GM21367 (cell line): ENCODE results near the gene FAM13B.

Experiments
- ATAC-seq: cut with Tn5 transposase; IDR thresholded peaks from one replicate; pipeline ENCODE4 v1.9.1; 2021; ENCODE audit not compliant: unreplicated experiment

The FAM13B gene

DNA sequence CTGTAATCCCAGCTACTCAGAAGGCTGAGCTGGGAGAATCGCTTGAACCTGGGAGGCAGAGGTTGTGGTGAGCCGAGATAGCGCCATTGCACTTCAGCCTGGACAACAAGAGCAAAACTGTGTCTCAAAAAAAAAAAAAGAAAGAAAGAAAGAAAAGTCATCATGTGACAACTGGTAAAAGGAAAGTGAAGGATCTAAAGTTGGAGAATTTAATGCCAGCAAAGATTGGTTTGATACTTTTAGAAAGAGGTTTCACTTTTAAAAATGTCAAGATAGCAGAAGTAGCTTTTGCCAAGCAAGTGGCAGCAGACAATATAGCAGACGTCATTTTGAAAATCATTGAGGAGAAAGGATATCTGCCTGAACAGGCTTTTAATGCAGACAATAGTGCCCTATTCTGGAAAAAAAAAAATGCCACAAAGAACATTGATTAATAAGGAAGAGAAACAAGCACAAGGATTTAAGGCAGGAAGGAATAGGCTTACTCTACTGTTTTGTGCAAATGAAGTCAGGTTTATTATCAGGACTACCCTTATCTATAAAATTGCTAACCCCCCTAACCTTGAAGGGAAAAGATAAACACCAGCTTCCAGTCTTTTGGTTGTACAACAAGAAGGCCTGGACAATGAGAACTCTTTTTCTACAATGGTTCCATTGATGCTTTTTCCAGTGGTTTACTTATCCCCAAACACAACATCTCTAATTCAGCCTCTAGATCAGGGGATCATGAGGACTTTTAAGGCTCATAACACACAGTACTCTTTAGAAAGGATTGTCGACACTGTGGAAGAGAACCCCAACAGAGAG, 131.7 kb downstream of the FAM13B start:
- ATAC-seq: no peak

DNA sequence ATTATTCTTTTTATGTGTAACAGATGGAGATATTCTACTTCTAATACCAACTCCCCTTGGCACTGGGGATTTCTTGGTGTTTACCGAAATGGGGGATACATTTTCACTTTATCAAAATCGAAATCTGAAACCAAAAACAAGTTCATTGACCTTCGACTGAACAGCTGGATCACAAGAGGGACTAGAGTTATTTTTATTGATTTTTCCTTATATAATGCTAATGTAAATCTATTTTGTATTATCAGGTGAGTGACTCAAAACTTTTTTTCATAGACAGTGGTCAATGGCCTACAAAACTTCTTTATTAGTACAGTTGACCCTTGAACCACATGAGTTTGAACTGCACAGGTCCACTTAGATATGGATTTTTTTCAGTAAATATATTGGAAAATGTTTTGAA, 133.4 kb downstream of the FAM13B start:
- ATAC-seq: no peak

DNA sequence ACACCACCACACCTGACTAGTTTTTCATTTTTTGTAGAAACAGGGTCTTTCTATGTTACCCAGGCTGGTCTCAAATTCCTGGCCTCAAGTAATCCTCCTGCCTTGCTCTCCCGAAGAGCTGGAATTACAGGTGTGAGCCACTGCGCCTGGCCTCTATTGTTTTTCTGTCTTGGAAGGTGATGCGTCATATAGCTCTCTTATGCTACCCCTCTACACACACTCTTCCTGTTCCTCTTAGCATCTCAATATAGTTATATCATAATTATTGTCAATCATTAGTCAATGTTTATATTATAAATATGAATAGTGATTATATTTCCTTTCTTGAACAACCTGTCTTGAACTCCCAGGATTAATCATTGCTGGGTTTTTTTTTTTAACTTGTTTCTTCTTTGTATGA, 136.3 kb downstream of the FAM13B start:
- no peak for ATAC-seq

DNA sequence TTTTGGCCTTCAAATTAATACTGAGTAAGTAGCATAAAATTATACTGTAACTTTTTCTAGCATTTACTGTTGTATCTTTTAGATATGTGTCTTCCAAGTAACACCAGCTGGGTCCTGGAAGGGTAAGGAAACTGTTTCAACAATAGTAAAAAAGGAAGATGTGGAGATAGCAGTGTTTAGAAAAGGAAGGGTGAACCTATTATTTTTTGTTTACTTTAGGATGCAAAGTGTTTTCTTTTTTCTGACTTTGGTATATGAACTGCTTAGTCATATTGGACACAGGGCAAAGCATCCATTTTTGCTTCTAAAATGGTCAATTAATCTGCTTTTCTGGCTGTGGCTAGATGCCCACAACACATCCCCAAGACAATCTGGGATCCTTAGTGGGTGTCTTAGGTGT, 138.3 kb downstream of the FAM13B start:
- no peak for ATAC-seq

DNA sequence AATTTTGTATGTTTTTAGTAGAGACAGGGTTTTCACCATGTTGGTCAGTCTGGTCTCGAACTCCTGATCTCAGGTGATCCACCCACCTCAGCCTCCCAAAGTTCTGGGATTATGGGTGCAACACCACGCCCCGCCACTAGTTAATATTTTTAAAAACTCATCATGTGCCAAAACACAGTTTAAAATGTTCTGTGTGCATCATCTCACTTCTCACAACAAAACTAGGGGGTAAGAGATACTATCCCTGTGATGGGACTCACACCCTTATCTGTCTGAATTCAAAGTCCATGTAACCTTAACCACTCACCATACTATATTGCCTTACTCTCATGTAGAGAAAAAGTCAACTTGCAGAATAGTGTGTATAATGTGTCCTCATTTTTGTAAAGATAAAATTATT, 141.0 kb downstream of the FAM13B start:
- no peak for ATAC-seq

DNA sequence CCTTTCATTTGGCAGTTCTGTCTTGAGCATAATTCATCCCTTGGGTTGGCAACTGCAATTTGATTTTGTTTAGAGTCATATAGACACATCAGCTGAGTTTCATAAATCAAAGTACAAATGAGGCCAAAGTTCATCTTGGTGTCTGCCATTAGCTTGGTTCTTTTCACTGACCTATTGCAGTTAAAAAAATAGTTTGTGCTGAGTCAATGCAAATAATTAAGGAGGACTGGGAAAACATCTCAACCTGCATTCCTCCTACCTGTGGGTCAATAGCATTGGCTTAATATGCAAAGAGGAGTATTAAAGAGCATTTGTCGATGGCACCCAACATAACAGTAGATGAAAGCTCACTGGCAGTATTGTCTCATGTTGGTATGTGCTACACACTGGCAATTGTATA, 142.0 kb downstream of the FAM13B start:
- no peak for ATAC-seq

DNA sequence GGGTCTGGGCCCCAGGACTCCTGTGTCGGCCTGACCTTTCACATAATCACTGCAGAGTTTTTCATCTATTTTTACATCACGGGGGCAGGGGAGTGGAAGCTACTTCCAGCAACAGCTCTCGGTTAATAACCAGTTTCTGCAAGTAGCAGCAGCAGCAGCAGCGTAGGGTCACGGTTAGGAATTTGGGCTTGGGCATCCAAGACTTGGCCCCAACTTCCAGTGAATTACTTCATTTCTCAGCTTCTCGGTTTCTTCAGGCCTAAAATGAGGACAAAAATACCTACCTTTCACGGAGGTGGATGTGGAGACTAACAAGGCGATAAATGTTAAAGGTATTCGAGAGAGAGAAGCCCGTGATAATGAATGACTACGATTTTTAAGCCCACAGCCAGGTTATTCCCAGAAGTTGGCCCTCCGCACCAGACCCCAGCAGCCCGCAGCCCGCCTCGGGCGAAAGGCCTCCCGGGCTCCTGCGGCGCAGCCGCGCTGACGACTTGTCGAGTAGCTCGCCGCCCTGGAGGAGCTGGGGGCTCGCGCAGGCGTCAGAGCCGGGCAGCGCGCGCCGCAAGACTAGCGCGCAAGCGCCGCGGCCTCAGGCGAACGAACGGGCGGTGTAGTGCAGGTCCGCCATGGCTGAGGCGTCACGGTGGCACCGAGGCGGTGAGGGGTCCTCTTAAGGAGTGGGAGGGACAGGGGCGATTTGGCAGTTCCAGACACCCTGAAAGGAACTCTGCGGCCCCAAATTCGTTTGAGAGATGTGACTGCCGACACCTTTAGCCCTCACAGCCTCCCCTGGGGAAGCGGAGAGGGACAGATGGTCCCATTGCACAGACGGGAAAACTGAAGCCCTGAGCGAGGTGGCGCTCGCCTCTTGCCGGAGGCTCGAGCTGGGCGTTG, 143.8 kb downstream of the FAM13B start, which contains the start of gene PKD2L2:
PKD2L2 (plus strand) TSS at position 595 of the 897 bp plus-strand sequence; CDS start at position 630, 35 bp downstream.
- peak; percentile 84 for ATAC-seq

DNA sequence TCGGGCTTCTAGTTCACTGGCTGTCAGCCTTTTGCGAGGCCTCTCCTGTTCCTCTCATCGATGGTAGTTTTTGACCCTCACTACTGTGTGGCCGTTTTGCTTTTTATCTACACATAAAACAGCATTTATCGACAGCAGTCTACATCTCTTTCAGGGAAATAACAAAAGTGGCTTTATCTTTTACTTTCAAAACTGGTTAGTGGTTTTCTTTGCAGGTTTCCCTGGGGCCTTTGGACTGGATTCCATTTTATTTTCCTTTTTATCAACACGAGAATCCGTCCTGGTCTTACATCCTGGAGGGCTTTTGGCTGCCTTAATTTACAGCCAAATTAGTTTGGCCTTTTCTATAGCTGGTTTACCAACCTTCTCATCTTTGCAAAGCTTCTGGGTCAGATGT, 144.4 kb downstream of the FAM13B start:
- no peak for ATAC-seq
